ENCODE data around the gene METTL8.

- TF ChIP-seq POLR2A (IDR thresholded peaks at IDR 0.05; ENCODE audit: low read length), result no peak
- no peak for TF ChIP-seq GATA1 (IDR thresholded peaks at IDR 0.05; ENCODE audit: low read depth, low read length)
Observed at GRCh38 chr2:171416009-171416926, 17.5 kb downstream of the METTL8 start.

Measured in erythroblast (primary cell).